Measurements from ENCODE around the gene CPN2.

Gene CPN2

DNA sequence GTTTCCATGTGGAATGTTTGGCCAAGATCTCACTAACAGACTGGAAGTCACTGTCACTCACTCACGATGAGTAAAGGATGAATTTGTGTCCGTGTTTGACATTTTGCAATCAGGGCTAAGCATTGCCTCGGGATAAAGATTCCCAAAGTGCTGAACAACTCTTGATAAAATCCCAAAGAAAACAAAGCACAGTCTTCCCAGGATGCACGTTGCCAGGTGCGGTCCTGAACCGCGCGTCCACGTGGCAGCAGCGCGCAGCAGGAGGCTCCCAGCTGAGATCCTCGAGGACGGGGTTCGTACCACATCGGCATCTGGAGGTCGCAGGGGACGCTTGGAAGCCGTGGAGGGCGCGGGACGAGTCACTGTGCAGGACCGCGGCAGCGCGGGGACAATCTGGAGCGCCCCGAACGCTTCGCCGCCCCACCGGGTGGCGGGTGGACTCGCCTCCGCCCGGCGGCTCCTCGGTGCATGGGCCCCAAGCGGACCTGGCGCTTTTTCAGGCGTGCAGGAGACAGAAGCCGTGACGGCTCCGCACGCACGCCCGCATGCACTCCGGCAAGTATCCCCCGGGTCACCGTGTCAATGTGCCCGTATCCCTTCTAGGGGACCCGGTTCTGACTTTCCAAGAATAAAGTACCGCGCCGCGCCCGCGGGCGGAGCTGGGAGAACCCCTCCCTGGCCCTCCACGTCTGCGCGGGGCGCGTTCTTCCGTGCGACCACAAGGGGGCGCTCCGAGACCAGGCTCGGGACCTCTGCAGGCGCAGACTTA is 17.7 kb downstream of the CPN2 start:
- H3K9me3 Mint-ChIP-seq (ENCODE audit: low read depth), result no peaks in the 10 kb centered on the region
- H3K36me3 Mint-ChIP-seq, result no peaks in the 10 kb centered on the region
- H3K27ac Mint-ChIP-seq, result no peak overlapping the region
- H3K4me3 Mint-ChIP-seq, result peak overlapping the region; percentile 63
- H3K27me3 Mint-ChIP-seq, result peaks cover 6% of the 10 kb centered on the region
- H3K4me1 Mint-ChIP-seq (ENCODE audit: low read depth), result peaks cover 5% of the 10 kb centered on the region

DNA sequence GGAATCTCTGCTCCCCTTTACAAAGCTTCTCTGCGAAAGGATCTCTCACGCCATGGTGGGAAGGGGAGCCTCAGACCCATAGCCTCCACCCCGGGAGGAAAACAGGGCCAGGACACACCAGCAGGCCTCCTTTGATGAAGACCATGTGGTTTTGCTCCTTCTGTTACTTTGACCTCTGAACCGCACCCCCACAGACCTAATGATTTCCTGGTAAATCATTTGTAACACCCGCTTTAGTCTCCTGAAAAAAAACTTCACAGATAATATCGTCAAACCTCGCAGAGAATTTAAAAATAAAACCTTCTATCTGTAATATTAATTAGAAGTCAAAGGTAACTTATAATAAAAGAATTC is 18.3 kb downstream of the CPN2 start:
- Mint-ChIP-seq H3K4me3 (peak overlapping the region; percentile 63), H3K9me3 (ENCODE audit: low read depth) (no peaks in the 10 kb centered on the region), H3K27ac (no peak overlapping the region), H3K4me1 (ENCODE audit: low read depth) (peaks cover 5% of the 10 kb centered on the region), H3K36me3 (no peaks in the 10 kb centered on the region), H3K27me3 (peaks cover 6% of the 10 kb centered on the region)

DNA sequence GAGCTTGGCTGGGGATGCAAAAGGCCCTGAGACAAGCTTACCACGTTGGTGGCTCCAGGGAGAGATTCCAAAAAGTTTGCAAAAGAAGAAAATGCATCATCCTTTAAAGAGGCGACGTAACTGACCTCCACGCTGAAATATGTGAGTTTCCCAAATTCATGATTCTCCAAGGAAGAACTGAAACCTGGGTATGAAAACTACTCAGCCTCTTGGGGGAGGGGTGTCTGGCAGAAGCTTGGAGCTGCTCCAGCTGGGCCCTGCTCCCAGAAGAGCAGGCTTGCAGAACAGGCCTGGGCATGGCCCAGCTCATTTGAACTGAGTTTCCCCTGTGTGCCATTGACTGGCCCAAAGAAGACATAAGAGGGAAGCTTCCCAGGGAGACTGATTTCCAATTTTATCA is 20.5 kb downstream of the CPN2 start:
- no peak overlapping the region for H3K27ac Mint-ChIP-seq

DNA sequence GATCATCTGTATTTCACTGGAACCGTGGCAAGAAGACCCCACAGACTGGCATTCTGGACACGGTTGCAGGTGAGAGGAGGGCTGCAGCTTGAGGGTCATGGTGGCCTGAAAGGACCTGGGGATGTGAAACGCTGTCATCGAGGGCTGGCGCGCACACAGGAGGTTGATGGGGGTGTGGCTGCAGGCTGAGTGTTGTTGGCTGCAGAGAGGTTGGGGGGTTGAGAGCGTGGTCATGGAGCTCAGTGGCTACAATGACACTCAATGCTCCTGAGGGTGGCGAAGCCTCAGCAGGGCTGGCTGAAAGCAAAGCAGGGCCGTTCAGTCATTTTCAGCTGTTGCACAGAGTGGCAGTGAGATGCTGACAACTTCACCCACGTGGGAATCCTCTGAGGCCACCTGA is 21.0 kb downstream of the CPN2 start:
- Mint-ChIP-seq H3K4me1 (ENCODE audit: low read depth) (peaks cover 5% of the 10 kb centered on the region), H3K27me3 (peaks cover 6% of the 10 kb centered on the region), H3K9me3 (ENCODE audit: low read depth) (no peaks in the 10 kb centered on the region), H3K27ac (no peak overlapping the region), H3K36me3 (no peaks in the 10 kb centered on the region), H3K4me3 (no peak overlapping the region)

More for the DNA sequence above, 20.5 kb downstream of the CPN2 start:
- Mint-ChIP-seq H3K4me3 (no peak overlapping the region), H3K9me3 (ENCODE audit: low read depth) (no peaks in the 10 kb centered on the region), H3K36me3 (no peaks in the 10 kb centered on the region), H3K27me3 (peaks cover 6% of the 10 kb centered on the region), H3K4me1 (ENCODE audit: low read depth) (peaks cover 5% of the 10 kb centered on the region)

DNA sequence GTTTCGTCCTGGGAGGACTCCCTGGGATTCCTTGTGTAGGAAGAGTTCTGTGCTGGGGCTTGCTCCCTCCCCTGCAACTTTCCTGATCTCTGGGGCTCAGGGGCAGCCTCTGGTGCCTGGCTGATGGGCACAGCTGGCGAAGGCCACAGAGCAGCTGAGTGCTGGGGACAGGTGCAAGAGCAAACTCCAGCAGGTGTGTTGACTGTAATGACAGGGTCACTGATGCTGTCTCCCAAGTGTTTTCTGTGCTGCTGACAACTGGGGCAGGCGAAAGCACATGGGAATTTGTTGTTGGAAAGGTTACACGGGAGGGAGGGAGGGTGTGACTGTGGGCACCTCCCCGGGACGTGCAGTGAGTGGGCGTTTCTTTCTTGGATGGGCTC is 21.6 kb downstream of the CPN2 start:
- H3K36me3 Mint-ChIP-seq, result no peaks in the 10 kb centered on the region
- H3K27me3 Mint-ChIP-seq, result peaks cover 6% of the 10 kb centered on the region
- no peak overlapping the region for H3K27ac Mint-ChIP-seq
- no peaks in the 10 kb centered on the region for H3K9me3 Mint-ChIP-seq (ENCODE audit: low read depth)
- H3K4me1 Mint-ChIP-seq (ENCODE audit: low read depth), result peaks cover 5% of the 10 kb centered on the region
- H3K4me3 Mint-ChIP-seq, result no peak overlapping the region

DNA sequence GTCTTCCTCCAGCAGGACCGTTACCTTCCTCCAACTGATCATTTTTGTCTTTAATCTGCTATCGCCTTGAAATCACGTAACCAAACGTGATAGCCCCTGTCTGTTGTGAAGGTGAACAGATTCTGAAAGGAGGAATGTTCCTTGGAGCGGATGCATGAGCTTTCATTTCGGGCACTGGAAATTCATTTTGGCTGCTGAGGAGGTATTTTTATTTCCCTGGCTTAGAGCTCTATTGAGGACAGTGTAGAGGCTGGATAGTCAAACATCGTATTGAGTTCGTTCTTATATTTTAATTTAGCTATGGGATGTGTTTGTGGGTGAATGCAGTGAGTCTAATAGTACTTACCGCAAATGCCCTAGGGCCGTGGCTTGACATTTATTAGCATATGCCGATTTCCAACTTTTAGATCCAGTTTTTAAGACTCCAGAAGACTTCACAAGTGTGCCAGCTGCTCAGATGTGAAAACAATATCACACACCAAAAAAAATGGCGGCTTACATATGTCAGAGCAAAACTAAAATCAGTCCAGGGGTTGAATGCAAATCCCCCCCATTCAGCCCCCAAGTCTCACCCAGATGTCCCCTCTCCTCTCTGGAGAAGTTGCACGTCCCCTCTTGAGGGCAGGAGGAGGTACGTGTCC is 22.1 kb downstream of the CPN2 start:
- Mint-ChIP-seq H3K27me3 (peaks cover 6% of the 10 kb centered on the region), H3K4me3 (no peak overlapping the region), H3K27ac (no peak overlapping the region), H3K4me1 (ENCODE audit: low read depth) (peaks cover 4% of the 10 kb centered on the region), H3K36me3 (no peaks in the 10 kb centered on the region), H3K9me3 (ENCODE audit: low read depth) (no peaks in the 10 kb centered on the region)

DNA sequence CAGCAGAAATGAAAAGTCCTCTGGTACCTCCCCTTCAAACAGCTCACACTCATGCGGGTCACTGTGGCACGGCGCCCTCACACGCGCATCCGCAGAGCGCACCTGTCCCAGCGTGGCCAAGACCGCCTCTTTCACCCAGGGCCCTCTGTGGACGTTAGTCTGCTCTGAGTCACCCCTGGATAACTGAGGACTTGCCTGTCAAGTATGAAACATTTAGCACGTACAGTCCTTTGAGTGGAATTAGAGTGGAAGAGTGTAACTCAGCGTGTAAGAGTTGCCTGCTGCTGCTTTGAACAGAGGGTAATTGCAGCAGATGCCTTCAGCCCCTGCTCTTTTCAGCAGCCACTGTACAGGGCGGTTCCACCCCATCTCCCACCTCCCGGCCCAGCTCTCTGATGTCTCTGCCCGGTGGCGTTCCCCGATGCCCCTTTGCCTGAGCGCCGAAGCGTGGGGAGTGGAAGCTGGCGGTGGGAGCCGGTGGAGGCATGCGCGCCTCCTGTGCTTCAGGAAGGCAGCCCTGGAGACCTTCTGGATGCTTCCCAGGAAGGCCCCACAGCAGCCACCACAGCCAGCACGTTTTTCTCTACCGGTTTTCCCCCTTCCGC is 23.0 kb downstream of the CPN2 start:
- no peaks in the 10 kb centered on the region for H3K36me3 Mint-ChIP-seq
- no peak overlapping the region for H3K4me3 Mint-ChIP-seq
- H3K27ac Mint-ChIP-seq, result no peak overlapping the region
- no peaks in the 10 kb centered on the region for H3K9me3 Mint-ChIP-seq (ENCODE audit: low read depth)
- H3K27me3 Mint-ChIP-seq, result peaks cover 6% of the 10 kb centered on the region
- no peaks in the 10 kb centered on the region for H3K4me1 Mint-ChIP-seq (ENCODE audit: low read depth)

DNA sequence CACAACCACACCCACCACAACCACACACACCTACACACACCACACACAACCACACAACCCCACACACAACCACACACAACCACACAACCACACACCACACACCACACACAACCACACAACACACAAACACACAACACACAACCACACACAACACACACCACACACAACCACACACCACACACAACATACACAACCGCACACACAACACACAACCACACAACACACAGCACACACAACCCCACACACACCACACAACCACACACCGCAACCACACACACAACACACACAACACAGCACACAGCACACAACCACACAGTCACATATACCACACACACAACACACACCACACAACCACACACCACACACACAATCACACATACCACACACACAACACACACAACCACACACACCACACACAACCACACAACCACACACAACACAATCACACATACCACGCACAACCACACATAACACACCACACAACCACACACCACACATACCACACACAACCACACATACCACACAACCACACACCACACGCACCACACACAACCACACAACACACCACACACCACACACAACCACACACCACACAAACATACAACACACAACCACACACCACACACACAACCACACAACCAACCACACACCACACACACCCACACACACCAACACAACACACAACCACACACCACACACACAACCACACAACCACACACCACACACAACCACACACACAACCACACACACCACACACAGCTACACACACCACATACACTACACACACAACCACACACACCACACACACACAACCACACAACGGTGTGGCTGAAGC is 23.7 kb downstream of the CPN2 start:
- Mint-ChIP-seq H3K27ac (no peak overlapping the region), H3K4me3 (no peak overlapping the region), H3K27me3 (peaks cover 2% of the 10 kb centered on the region), H3K36me3 (no peaks in the 10 kb centered on the region), H3K9me3 (ENCODE audit: low read depth) (no peaks in the 10 kb centered on the region), H3K4me1 (ENCODE audit: low read depth) (no peaks in the 10 kb centered on the region)

DNA sequence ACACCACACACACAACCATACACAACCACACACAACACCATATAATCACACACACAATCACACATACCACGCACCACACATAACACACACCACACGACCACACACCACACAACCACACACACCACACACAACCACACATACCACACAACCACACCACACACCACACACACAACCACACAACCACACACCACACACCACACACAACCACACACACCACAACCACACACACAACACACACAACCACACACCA is 24.2 kb downstream of the CPN2 start:
- H3K27ac Mint-ChIP-seq, result no peak overlapping the region
- H3K4me3 Mint-ChIP-seq, result no peak overlapping the region
- H3K27me3 Mint-ChIP-seq, result peaks cover 2% of the 10 kb centered on the region
- H3K9me3 Mint-ChIP-seq (ENCODE audit: low read depth), result no peaks in the 10 kb centered on the region
- no peaks in the 10 kb centered on the region for H3K4me1 Mint-ChIP-seq (ENCODE audit: low read depth)
- no peaks in the 10 kb centered on the region for H3K36me3 Mint-ChIP-seq

DNA sequence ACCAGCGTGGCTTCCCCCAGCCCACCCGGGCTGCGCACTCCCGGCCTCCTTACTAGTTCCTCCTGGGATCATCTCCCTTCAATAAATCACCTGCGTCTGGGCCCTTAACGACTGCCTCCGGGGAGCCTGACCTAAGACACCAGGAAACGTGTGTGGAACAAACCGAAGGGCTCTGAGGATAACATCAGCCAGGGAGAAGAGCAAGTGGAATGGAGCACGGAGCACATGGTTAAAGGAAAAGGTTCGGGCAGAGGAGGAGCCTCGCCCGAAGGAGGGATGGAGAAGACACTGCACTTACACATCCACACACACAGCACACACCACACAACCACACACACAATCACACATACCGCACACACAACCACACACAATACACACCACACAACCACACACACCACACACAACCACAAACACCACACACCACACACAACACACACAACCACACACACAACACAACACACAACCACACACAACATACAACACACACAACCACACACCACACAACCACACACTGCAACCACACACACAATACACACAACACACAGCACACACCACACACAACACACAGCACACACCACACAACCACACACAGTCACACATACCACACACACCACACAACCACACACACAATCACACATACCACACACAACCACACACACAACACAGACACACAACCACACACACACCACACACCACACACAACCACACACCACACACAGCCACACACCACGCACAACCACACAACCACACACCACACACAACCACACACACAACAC is 24.7 kb downstream of the CPN2 start:
- Mint-ChIP-seq H3K27ac (no peak overlapping the region), H3K36me3 (no peaks in the 10 kb centered on the region), H3K9me3 (ENCODE audit: low read depth) (no peaks in the 10 kb centered on the region), H3K4me1 (ENCODE audit: low read depth) (no peaks in the 10 kb centered on the region), H3K27me3 (no peaks in the 10 kb centered on the region), H3K4me3 (no peak overlapping the region)

DNA sequence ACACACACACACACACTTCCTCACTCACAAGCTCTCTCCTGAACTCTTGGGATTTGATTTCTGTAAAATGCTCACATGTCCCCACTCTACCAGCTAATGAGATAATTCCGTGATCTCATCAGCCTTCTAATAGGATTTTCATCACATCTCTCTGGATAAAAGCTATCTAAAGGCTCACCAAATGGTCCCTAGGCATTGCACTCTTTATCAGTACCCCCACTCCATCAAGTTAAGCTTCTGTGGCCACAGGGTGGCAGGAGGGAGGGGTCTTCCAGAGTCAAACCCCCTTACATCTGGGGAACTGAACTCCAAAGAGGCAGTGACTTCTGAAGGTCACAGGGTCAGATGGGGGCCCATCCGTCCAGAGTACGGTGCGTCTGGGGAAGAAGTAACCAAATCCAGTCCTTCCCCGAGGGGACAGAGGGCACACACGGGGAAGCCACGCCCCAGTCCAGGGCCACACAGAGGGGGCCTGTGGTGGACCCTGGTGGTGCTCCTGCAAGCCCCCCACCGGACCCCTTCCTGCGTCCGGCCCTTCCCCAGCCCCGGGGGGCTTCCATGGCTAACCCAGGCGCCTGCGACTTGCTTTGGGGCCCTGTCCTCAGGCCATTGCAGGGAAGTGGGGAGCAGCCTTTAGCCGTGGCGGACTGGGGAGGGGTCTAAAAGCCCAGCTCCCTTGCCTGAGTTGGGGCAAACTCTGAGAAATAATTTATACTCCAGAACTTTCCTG is 25.5 kb downstream of the CPN2 start:
- H3K9me3 Mint-ChIP-seq (ENCODE audit: low read depth), result no peaks in the 10 kb centered on the region
- no peak overlapping the region for H3K4me3 Mint-ChIP-seq
- H3K27ac Mint-ChIP-seq, result no peak overlapping the region
- no peaks in the 10 kb centered on the region for H3K36me3 Mint-ChIP-seq
- H3K4me1 Mint-ChIP-seq (ENCODE audit: low read depth), result no peaks in the 10 kb centered on the region
- no peaks in the 10 kb centered on the region for H3K27me3 Mint-ChIP-seq

DNA sequence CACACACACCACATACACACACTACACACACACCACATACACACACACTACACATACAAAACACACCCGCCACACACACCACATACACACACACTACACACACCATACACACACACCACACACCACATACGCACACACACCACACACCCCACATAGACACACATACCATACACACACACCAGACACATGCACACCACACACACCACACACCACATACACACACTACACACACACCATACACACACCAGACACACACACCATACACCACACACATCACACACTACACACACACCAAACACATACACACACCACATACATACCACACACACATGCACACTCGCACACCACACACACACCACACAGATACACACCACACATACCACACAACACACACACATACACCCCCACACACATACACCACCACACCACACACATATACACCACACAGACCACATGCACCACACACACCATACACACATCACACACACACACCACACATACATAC is 26.3 kb downstream of the CPN2 start:
- H3K36me3 Mint-ChIP-seq, result no peaks in the 10 kb centered on the region
- H3K4me1 Mint-ChIP-seq (ENCODE audit: low read depth), result no peaks in the 10 kb centered on the region
- no peaks in the 10 kb centered on the region for H3K27me3 Mint-ChIP-seq
- no peaks in the 10 kb centered on the region for H3K9me3 Mint-ChIP-seq (ENCODE audit: low read depth)
- no peak overlapping the region for H3K4me3 Mint-ChIP-seq
- no peak overlapping the region for H3K27ac Mint-ChIP-seq

DNA sequence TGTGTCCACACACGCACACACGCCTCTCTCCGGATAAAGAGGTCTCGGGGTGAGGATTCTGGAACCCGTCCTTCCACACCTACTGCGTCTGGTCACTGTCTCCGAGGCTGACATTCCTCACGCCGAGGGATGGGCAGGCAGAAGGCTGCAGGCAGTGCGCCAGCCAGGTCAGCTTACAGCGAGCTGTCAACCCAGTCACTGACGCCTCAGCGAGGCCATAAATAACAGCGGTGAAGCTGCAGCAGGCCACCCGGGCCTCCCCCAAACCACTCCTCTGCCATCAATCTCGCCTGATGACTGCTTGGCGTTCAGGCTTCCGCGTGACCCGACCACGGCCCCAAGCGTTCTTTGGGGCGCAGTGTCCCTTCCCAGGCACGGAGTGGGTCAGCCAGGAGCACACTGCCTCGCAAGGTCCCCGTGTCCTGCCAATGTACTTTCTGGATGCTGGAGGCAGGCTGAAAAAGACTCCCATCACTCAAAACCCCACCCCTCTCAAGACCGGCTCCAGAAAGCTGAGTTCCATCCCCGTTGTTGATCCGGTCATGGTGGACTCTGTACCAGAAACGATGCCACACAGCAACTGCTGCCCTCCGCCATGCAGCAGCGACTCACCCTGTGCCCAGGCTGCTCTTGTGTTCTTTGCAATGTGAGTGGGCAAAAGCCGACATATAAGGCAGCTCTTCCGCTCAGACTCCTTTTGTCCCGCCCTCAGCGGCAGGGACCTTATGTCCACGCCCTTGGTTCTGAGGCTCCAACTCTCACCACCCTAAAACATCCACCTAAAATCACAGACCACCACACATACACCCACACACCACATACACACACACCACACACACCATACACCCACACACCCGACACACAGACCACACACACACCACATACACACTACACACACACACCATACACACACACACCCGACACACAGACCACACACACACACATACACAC is 27.1 kb downstream of the CPN2 start:
- Mint-ChIP-seq H3K9me3 (ENCODE audit: low read depth) (peaks cover 8% of the 10 kb centered on the region), H3K4me1 (ENCODE audit: low read depth) (no peaks in the 10 kb centered on the region), H3K36me3 (no peaks in the 10 kb centered on the region), H3K4me3 (no peak overlapping the region), H3K27ac (no peak overlapping the region), H3K27me3 (peaks cover 2% of the 10 kb centered on the region)

Data from activated naive CD8-positive, alpha-beta T cell (primary cell).